ENCODE data around the gene SNAP23. TPM values are rescaled to one million over a fixed set of nuclear protein-coding genes. Genes with fewer than 3 reads are reported as not detected.

SNAP23 gene
- total and polyA plus RNA-seq, 2 experiments from 2014 or later, result 58.8 to 88.1 TPM

DNA sequence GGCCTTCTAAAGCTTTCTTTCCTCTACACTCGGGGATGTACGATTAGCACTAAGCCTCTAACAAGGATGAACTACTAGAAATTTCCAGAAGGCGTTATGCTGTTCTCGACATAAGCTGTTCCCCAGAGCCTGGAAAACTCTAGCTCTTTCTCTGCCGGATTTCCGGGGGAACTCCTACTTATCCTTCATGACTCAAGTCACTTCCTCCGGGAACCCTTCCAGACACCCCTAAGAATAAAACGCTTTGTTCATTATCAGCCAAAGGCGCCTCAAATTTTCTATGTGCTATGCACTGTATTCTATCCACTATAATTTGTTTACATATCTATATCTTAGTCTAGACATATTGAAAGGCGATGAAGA, 455 bp upstream of the SNAP23 start (continued):
- TF ChIP-seq ZNF462 (CRISPR knock-in tag; IDR thresholded peaks at IDR 0.05) (no peak), JUNB (IDR thresholded peaks at IDR 0.05; ENCODE audit: unreplicated experiment) (no peak), CREB1 (CRISPR knock-in tag; IDR thresholded peaks at IDR 0.05; ENCODE audit: low read depth) (no peak)

DNA sequence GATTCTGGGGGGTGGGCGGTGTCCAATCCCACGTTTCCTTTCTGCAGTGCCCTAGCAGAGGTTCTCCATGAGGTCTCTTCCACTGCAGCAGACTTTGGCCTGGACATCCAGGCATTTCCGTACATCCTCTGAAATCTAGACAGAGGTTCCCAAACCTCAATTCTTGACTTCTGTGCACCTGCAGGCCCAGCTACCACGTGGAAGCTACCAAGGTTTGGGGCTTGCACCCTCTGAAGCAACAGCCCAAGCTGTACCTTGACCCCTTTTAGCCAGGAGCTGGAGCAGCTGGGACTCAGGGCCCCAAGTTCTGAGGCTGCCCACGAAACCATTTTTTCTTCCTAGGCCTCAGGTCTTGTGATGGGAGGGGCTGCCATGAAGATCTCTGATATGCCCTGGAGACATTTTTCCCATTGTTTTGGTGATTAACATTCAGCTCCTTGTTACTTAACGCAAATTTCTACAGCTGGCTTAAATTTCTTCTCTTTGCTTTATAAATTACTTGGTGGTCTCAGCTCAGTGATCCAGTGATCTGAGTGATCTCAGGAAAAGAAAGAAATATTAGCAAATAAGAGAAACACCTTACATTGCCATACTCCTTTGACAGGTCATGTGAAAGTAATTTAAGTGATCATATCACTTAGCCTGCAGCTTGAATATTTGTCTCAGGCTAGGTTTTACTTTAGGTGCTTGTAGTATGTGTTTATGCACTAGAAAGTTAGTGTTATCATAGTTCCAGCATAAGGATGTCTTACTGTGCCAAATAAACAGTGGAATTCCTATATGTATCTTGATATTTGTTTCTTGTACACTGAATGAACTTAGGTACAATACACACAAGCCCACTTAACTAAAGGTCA, 3.0 kb downstream of the SNAP23 start:
- Histone ChIP-seq H3K4me1 (ENCODE audit: insufficient read depth) (peaks cover 40% of the 10 kb centered on the region), H3K9me2 (ENCODE audit: insufficient read depth) (no peaks in the 10 kb centered on the region), H3K36me3 (ENCODE audit: insufficient read depth) (no peaks in the 10 kb centered on the region), H2AFZ (no peak overlapping the region), H3K27me3 (ENCODE audit: insufficient read depth) (no peaks in the 10 kb centered on the region), H3F3A (replicated peaks; ENCODE audit: low read depth) (no peaks in the 10 kb centered on the region), H3K27ac (ENCODE audit: low read depth) (no peak overlapping the region), H3K4me2 (0 out of 2 replicates have a peak overlapping the region, but pooled peaks have one; percentile 15), H4K20me1 (replicated peaks; ENCODE audit: insufficient read depth) (peaks cover 12% of the 10 kb centered on the region; the same call in 1 of the 2 replicates), H3K4me3 (no peak overlapping the region), H3K79me2 (replicated peaks; ENCODE audit: insufficient read depth) (peaks cover 77% of the 10 kb centered on the region)
- H3K4me3 Mint-ChIP-seq, result no peak overlapping the region
- peaks cover 8% of the 10 kb centered on the region; the same call in 1 of the 3 replicates for H3K36me3 Mint-ChIP-seq (ENCODE audit: low read depth)
- no peaks in the 10 kb centered on the region for H3K9me3 Mint-ChIP-seq
- peaks cover 11% of the 10 kb centered on the region for H3K27me3 Mint-ChIP-seq (ENCODE audit: insufficient read depth, low read depth, poor library complexity)
- ATAC-seq (no peak), DNase-seq (ENCODE audit: low spot score) (no peak)
- H3K4me1 Mint-ChIP-seq, result peaks cover 30% of the 10 kb centered on the region
- no peak overlapping the region for H3K27ac Mint-ChIP-seq
- TF ChIP-seq EZH2phosphoT487 (IDR thresholded peaks at IDR 0.05; ENCODE audit: unreplicated experiment) (no peak), JUNB (IDR thresholded peaks at IDR 0.05; ENCODE audit: unreplicated experiment) (no peak), STAT1 (IDR thresholded peaks at IDR 0.05; ENCODE audit: unreplicated experiment) (no peak), ETS1 (IDR thresholded peaks at IDR 0.05) (no peak), ZNF114 (CRISPR knock-in tag; IDR thresholded peaks at IDR 0.05) (no peak), POLR2AphosphoS5 (IDR thresholded peaks at IDR 0.05; ENCODE audit: low read depth) (no peak)

Data from GM23338 (cell line).